Left renal pelvis (tissue), 4 donors: ENCODE data around the gene TMEM130. TPM values are rescaled to one million over a fixed set of nuclear protein-coding genes. Genes with fewer than 3 reads are reported as not detected.

ENCODE experiments used
- DNase-seq, 4 donors: peaks; one replicate each; pipeline ENCODE4 v3.0.0-alpha.2; 2013; ENCODE audit warnings: low read depth in 4 of 4, low spot score in 3 of 4
- polyA plus RNA-seq, 4 donors: library from polyadenylated mRNA; unstranded; fragments of 120-200 nt; gene quantifications; one replicate each; pipeline ENCODE4 v1.2.1, GENCODE V29; 2013; ENCODE audit not compliant: insufficient read length in 4 of 4

The TMEM130 gene
- 10 to 100 TPM in 1 of 4 donors, 1 to 10 TPM in 3; 4.1 to 64.2 (median 5.5) TPM for polyA plus RNA-seq

- DNase-seq = no peak
These were observed at the start of gene TMEM130 for GRCh38 chr7:98869597-98870120. TMEM130 (minus strand) TSS chr7:98870014; CDS start chr7:98869861, 153 bp downstream.

DNA sequence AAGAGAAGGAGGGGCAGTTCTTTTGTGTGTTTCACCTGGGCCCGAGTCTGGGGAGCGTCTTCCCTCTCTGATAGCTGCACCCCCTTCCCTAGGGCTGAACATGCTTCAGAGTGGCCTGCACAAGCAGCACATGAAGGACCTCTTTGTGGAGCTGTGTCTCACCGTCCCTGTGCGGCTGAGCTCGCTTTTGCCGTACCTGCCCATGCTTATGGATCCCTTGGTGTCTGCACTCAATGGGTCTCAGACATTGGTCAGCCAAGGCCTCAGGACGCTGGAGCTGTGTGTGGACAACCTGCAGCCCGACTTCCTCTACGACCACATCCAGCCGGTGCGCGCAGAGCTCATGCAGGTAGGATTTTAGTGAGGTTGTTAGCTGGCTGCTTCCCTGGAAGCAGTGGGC, 47.5 kb upstream of the TMEM130 start:
- no peak for DNase-seq

GRCh38 chr7:98913612-98914011, 43.8 kb upstream of the TMEM130 start:
- no peak for DNase-seq

- DNase-seq = no peak
These were observed 43.2 kb upstream of the TMEM130 start for GRCh38 chr7:98913026-98913425.

GRCh38 chr7:98911916-98912315, 42.1 kb upstream of the TMEM130 start:
- DNase-seq = no peak

DNA sequence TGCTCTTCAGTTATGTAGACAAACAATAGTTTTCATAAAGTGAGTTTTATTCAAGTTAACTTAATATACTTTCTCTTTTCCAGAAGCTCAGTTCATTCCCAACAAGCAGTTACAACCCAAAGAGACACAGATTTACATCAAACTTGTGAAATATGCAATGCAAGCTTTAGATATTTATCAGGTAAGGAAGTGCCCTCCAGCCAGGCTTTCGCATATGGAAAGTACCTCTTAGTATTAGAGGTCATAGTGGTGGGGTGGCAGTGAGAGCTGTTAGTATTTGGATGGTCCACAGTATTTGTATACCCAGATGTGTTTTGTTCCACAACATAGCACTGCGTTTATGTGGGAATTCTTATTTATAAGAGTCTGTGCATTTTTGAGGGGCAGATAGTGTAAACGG, 40.6 kb upstream of the TMEM130 start:
- no peak for DNase-seq

- no peak for DNase-seq
These were observed 39.7 kb upstream of the TMEM130 start for GRCh38 chr7:98909487-98909886.

- no peak for DNase-seq
These were observed 38.8 kb upstream of the TMEM130 start for GRCh38 chr7:98908585-98908984.

GRCh38 chr7:98907570-98907969, 37.8 kb upstream of the TMEM130 start:
- no peak for DNase-seq

DNA sequence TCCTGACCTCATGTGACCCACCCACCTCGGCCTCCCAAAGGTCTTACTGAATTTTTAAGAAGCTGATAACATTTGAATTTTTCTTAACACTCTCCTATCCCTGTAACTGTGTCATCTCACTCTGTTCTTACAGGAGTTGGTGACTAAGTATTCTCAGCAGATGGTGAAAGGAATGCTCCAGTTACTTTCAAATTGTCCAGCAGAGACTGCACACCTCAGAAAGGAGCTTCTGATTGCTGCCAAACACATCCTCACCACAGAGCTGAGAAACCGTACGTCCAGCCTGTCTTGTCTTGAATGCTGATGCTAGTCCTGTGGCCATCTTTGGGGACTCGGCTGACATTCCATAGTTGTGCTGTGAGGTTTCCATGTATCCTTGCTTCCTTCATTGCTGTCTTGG, 33.4 kb upstream of the TMEM130 start:
- DNase-seq = no peak

DNA sequence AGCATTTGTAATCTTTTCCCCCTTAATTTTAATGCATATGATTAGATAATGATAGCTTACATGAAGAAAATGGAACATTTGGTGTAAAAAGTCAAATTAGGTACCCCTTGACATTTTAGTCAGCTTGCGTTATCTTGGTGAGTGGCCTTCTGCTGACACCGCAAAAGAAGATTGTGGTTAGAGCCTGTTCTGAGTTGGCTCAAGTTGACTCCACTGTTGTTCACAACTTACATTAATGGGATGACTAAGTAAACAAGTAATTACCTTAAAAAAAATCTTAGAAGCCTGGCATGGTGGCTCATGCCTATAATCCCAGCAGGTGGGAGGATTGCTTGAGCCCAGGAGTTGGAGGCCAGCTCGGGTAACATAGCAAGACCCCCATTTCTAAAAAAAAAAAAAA, 32.7 kb upstream of the TMEM130 start:
- no peak for DNase-seq

DNA sequence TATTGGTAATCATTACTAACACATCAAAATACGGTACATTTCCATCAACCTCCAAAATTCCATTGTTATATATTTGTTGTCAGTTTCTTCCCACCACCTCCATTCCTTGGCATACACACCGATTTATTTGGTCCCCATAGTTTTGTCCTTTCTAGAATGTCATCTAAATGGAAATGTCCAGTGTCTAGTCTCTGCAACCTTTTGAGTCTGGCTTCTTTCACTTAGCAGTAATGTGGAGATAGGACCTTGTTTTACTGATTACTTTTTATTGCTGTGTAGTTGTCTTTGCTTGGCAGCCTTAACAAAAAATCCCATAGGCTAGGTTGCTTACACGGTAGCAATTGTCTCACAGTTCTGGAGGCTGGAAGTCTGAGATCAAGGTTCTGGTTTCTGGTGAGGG, 31.0 kb upstream of the TMEM130 start:
- DNase-seq = no peak

GRCh38 chr7:98899816-98900215, 30.0 kb upstream of the TMEM130 start:
- no peak for DNase-seq

DNA sequence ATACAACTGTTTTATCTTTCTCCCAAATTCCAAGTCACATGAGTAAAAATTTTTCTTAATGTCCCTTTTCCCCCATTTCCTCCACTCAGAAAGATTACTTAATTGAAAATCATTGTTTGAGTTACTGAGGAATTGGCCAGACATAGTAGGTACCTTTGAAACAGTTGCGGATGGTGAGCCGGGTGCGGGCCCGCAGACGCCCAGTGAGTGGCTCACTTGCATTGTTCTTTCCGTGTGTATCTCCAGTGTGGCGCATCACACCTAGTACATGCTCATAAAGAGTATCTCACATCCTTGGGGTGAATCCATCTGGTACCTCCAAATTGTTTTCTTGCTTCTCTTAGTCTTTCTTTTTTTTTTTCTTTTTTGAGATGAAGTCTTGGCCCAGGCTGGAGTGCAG, 22.8 kb upstream of the TMEM130 start:
- DNase-seq = no peak

DNA sequence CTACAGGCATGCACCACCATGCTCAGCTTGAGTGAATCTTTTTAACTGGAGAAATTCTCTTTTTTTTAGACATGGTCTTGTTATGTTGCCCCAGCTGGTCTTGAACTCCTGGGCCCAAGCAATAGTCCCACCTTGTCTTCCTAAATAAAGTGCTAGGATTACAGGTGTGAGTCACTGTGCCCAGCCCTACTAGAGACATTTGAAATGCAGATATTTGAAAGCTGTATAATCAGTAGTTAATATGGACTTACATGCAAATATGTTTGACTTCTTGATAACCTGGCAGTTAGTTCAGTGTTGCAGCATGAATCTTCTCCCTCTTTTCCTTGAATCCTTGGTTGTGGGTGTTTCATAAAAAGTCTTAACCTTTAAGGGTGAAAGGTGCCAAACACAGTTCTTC, 17.2 kb upstream of the TMEM130 start:
- no peak for DNase-seq

DNA sequence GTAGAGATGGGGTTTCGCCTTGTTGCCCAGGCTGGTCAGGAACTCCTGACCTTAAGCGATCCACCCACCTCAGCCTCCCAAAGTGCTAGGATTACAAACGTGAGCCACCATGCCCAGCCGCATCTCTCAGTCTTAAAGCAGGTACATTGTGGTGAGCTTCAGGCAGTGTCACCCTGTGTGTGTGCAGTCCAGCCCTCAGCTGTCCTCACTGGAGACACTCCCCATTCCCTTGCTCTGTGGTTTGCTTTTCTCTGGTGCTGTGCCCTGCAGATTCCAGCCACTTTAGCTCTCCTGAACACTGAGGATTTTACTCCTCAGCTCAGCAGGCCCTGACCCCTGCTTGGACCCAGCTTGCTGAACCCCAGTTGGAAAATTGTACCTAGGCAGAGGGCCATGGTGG, 14.6 kb upstream of the TMEM130 start:
- no peak for DNase-seq

GRCh38 chr7:98881561-98882315, 11.9 kb upstream of the TMEM130 start:
- DNase-seq = no peak

- DNase-seq = no peak
These were observed 10.7 kb upstream of the TMEM130 start for GRCh38 chr7:98880485-98880884.

DNA sequence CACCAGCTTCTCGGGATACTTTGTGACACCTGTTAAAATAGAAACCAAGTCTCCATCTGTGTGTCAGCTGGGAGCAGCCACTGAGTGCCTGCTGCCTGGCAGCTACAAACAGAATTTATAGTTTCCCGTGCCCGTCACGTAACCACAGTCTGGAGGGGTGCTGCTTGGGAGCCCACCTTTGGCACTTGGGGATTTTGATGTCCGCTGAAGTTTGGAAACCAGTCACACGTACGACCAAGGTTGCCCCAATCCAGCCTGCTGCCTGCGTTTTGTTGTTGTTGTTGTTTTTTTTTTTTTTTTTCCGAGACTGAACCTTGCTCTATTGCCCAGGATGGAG, 10.1 kb upstream of the TMEM130 start:
- no peak for DNase-seq

DNA sequence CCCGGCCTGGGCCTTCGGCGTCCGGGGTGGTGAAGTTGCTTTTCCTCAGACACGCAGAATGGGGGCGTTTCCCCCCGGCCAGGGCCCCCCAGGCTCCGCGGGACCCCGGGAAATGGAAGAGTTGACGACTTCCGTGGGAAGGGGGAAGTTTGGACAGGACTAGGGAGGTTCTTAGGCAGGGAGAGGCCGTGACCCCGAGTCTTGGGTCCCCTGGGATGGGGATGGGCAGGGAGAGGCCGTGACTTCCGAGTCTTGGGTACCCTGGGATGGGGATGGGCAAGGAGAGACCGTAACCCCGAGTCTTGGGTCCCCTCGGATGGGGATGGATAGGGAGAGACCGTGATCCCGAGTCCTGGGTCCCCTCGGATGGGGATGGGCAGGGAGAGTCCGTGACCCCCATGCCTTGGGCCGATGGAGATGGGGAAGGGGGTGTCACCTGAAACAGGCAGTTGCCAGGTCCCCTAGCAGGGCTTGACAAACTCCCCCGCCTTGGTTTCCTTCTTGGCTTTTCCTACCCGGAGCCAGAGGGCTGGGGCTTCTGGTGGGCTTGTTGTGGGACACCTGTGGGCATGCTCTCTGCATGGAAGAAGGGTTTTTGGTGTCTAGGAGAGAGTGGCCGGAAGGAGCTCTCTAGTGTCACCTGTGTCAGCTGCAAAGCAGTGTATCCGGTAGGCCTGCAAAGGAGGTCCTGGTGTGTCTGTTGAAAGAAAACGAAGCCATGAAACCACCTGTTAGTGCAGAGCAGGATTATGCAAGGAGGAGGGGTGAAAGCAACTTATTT, 9.6 kb upstream of the TMEM130 start:
- no peak for DNase-seq

GRCh38 chr7:98878365-98879197, 8.8 kb upstream of the TMEM130 start, which contains the start of gene TRRAP:
TRRAP (plus strand) TSS chr7:98878532; CDS start chr7:98881151, 2,619 bp downstream.
- DNase-seq = no peak
